ENCODE data around the gene FNBP1. TPM values are rescaled to one million over a fixed set of nuclear protein-coding genes. Genes with fewer than 3 reads are reported as not detected.

Gene FNBP1
- total RNA-seq, 1 experiment from 2014 or later: 36.5 TPM

DNA sequence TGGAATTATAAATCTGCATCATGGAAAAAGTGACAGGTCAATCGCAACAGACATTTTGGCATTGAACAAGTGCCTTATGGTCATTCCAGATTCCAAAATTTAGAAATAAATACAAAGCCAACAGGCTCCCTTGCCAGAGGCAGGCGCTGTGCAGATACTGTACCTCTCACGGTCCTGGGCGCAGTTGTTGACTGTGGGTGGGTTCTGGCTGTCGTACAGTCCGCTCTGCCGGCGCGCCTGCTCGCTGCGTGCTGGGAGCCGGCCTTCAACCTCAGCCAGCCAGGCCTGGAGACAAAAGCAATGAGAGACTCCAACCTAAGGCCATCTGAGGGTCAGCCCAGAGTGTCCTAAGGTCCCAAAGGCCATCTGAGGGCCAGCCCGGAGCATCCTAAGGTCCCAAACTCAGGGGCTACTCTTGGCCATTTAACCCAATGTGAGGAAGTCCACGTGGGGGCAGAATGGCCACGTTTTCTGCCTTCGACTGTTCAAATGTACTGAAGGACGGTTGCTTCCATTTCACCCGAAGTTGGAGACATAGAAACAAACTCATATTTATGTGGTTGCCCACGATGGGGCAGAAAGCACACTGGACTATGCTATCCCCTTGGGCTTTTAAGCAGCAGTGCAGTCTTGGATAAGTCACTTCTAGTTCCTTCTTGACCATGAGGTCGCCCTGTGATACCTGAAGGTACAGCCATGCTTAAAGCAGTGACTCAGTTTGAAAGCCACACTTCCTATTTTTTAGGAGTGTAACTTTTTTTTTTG is 142.5 kb downstream of the FNBP1 start:
- no peak overlapping the region for H2BK5ac ChIP-seq (ENCODE audit: insufficient read length, low read length)
- no peaks in the 10 kb centered on the region for H3K9me3 ChIP-seq (ENCODE audit: control insufficient read depth, low read depth, low read length)
- no peak overlapping the region for H3K56ac ChIP-seq (ENCODE audit: insufficient read length, low read depth, low read length)
- no peak overlapping the region; the same call in 1 of the 2 replicates for H3K14ac ChIP-seq (ENCODE audit: insufficient read depth, low read length)
- no peaks in the 10 kb centered on the region; a peak in 1 of 5 replicates for H3K9me3 Mint-ChIP-seq
- no peaks in the 10 kb centered on the region for H3K79me2 ChIP-seq (ENCODE audit: insufficient read depth, low read length)
- H4K20me1 ChIP-seq (ENCODE audit: control insufficient read depth, insufficient read depth, insufficient read length): no peaks in the 10 kb centered on the region
- H3K9ac ChIP-seq (ENCODE audit: extremely low read depth, insufficient read length, low read length): no peak overlapping the region
- no CpG with 5 or more reads among the region's 20 CpGs for WGBS (ENCODE audit: extremely low coverage, insufficient read length, low lambda C conversion rate)
- H3K27me3 ChIP-seq (ENCODE audit: insufficient read depth, low read length): no peaks in the 10 kb centered on the region
- H3K4me1 ChIP-seq (ENCODE audit: insufficient read depth, low read length): no peaks in the 10 kb centered on the region; the same call in 1 of the 2 replicates
- H2BK20ac ChIP-seq (ENCODE audit: low read depth, low read length, poor library complexity, severe bottlenecking): no peak overlapping the region
- H3K4me3 Mint-ChIP-seq: no peak overlapping the region
- no peak overlapping the region for H3T11ph ChIP-seq (ENCODE audit: low read length)
- H3K79me1 ChIP-seq (ENCODE audit: insufficient read depth, low read depth, low read length, poor library complexity, severe bottlenecking): no peaks in the 10 kb centered on the region
- no peak overlapping the region for H3K23ac ChIP-seq (ENCODE audit: insufficient read length, low read depth, low read length)
- H3K27me3 Mint-ChIP-seq (ENCODE audit: low read depth): no peaks in the 10 kb centered on the region
- peaks cover 18 to 52% (median 43%) of the 10 kb centered on the region in 3 experiments; a peak in 6 of 7 replicates for H3K36me3 Mint-ChIP-seq (ENCODE audit: insufficient read depth in 1 of 3, low read depth in 3 of 3)
- H2BK120ac ChIP-seq (ENCODE audit: low read depth, low read length, poor library complexity, severe bottlenecking): no peak overlapping the region
- H4K8ac ChIP-seq (replicated peaks; ENCODE audit: insufficient read length, low read depth, low read length): no peak overlapping the region
- no peaks in the 10 kb centered on the region for H3K23me2 ChIP-seq (ENCODE audit: insufficient read length, low read depth, low read length, poor library complexity, severe bottlenecking)
- no peak overlapping the region for H3K27ac ChIP-seq (ENCODE audit: insufficient read length, low read depth, low read length)
- DNase-seq: no peak
- H2AFZ ChIP-seq (ENCODE audit: low read length): no peak overlapping the region
- TF ChIP-seq, protein P1, sequence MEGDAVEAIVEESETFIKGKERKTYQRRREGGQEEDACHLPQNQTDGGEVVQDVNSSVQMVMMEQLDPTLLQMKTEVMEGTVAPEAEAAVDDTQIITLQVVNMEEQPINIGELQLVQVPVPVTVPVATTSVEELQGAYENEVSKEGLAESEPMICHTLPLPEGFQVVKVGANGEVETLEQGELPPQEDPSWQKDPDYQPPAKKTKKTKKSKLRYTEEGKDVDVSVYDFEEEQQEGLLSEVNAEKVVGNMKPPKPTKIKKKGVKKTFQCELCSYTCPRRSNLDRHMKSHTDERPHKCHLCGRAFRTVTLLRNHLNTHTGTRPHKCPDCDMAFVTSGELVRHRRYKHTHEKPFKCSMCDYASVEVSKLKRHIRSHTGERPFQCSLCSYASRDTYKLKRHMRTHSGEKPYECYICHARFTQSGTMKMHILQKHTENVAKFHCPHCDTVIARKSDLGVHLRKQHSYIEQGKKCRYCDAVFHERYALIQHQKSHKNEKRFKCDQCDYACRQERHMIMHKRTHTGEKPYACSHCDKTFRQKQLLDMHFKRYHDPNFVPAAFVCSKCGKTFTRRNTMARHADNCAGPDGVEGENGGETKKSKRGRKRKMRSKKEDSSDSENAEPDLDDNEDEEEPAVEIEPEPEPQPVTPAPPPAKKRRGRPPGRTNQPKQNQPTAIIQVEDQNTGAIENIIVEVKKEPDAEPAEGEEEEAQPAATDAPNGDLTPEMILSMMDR (conservative IDR thresholded peaks at IDR 0.05): no peak
- H3K4me2 ChIP-seq (ENCODE audit: insufficient read depth, insufficient read length, low read length): no peak overlapping the region
- H2BK12ac ChIP-seq (ENCODE audit: insufficient read length, low read depth, low read length): no peak overlapping the region
- H2AK5ac ChIP-seq (ENCODE audit: insufficient read length, low read length): no peak overlapping the region
- no peak overlapping the region for H4K5ac ChIP-seq (ENCODE audit: insufficient read length, low read depth, low read length)
- peaks cover 8 to 11% of the 10 kb centered on the region in 2 experiments for H3K4me1 Mint-ChIP-seq
- H2BK15ac ChIP-seq (ENCODE audit: low read depth, low read length): no peak overlapping the region
- H4K91ac ChIP-seq (ENCODE audit: insufficient read length, low read depth, low read length): no peak overlapping the region
- H3K27ac Mint-ChIP-seq: peak overlapping the region in 1 of 3 experiments; percentile 67; a peak in 2 of 7 replicates
- H3K18ac ChIP-seq (ENCODE audit: insufficient read length, low read depth, low read length): no peak overlapping the region
- H3K4ac ChIP-seq (ENCODE audit: low read depth, low read length): no peak overlapping the region
